ENCODE results near the gene NKD2.

NKD2 gene

DNA sequence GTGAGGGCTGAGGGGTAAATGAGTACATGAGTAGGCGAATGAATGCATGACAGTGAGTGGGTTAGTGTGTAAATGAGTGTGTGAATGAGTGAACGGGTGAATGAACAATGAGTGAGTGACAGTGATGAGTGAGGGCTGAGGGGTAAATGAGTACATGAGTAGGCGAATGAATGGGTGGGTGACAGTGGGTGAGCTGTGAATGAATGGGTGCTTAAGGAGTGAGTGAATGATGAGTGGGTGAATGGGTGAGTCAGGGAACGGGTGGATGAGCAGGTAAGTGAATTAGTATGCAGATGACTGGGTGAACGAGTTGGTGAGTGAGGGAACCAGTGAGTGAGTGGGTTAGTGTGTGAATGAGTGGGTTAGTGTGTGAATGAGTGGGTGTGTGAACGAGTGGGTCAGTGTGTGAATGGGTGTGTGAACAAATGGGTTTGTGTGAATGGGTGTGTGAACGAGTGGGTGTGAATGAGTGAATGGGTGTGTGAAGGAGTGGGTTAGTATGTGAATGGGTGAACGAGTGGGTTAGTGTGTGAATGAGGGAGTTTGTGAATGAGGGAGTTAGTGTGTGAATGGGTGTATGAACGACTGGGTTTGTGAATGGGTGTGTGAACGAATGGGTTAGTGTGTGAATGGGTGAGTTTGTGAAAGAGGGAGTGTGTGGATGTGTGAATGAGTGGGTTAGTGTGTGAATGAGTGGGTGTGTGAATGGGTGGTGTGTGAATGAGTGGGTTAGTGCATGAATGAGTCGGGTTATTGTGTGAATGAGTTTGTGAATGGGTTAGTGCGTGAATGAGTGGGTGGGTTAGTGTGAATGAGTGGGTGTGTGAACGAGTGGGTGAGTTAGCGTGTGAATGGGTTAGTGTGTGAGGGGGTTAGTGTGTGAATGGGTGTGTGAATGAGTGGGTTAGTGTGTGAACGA lies 32.9 kb downstream of the NKD2 start:
- peaks cover 4% of the 10 kb centered on the region; the same call in 1 of the 2 replicates for H3K27me3 ChIP-seq (ENCODE audit: insufficient read depth, low read length)
- H3K9me2 ChIP-seq (ENCODE audit: low read depth, low read length) = no peaks in the 10 kb centered on the region
- no peaks in the 10 kb centered on the region for H3F3A ChIP-seq (ENCODE audit: insufficient read depth, low read length)
- no peak overlapping the region for H3K9ac ChIP-seq (ENCODE audit: low read length)
- H3K9me3 ChIP-seq (ENCODE audit: low read length) = no peaks in the 10 kb centered on the region
- no peak overlapping the region for H3K4me2 ChIP-seq (ENCODE audit: low read length)
- H3K4me3 ChIP-seq (ENCODE audit: low read depth, low read length, poor library complexity, severe bottlenecking) = no peak overlapping the region
- no peaks in the 10 kb centered on the region for H3K36me3 ChIP-seq (ENCODE audit: insufficient read depth, low read length)
- H3K4me1 ChIP-seq (ENCODE audit: insufficient read depth, low read length, severe bottlenecking) = no peaks in the 10 kb centered on the region
- TF ChIP-seq, protein P1, sequence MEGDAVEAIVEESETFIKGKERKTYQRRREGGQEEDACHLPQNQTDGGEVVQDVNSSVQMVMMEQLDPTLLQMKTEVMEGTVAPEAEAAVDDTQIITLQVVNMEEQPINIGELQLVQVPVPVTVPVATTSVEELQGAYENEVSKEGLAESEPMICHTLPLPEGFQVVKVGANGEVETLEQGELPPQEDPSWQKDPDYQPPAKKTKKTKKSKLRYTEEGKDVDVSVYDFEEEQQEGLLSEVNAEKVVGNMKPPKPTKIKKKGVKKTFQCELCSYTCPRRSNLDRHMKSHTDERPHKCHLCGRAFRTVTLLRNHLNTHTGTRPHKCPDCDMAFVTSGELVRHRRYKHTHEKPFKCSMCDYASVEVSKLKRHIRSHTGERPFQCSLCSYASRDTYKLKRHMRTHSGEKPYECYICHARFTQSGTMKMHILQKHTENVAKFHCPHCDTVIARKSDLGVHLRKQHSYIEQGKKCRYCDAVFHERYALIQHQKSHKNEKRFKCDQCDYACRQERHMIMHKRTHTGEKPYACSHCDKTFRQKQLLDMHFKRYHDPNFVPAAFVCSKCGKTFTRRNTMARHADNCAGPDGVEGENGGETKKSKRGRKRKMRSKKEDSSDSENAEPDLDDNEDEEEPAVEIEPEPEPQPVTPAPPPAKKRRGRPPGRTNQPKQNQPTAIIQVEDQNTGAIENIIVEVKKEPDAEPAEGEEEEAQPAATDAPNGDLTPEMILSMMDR (IDR thresholded peaks at IDR 0.05; ENCODE audit: low read length) = no peak
- no peak for TF ChIP-seq EZH2 (IDR thresholded peaks at IDR 0.05; ENCODE audit: borderline replicate concordance, low read length)
- H3K79me2 ChIP-seq (ENCODE audit: insufficient read depth, low read length) = no peaks in the 10 kb centered on the region
- H2AFZ ChIP-seq (ENCODE audit: low read length) = no peak overlapping the region
- no peak overlapping the region for H3K27ac ChIP-seq (ENCODE audit: low read depth, low read length, poor library complexity, severe bottlenecking)
- no peaks in the 10 kb centered on the region for H4K20me1 ChIP-seq (ENCODE audit: insufficient read depth, low read length)

DNA sequence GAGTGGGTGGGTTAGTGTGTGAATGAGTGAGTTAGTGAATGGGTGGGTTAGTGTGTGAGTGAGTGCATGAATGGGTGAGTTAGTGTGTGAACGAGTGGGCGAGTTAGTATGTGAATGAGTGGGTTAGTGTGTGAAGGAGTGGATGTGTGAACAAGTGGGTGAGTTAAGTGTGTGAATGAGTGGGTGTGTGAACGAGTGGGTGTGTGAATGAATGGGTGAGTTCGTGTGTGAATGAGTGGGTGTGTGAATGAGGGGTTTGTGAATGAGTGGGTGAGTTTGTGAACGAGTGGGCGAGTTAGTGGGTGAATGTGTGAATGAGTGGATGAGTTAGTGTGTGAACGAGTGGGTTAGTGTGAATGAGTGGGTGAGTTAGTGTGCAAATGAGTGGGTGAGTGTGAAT lies 34.0 kb downstream of the NKD2 start:
- Histone ChIP-seq H3K36me3 (ENCODE audit: insufficient read depth, low read length) (no peaks in the 10 kb centered on the region), H4K20me1 (ENCODE audit: insufficient read depth, low read length) (no peaks in the 10 kb centered on the region), H3K79me2 (ENCODE audit: insufficient read depth, low read length) (no peaks in the 10 kb centered on the region), H3K4me2 (ENCODE audit: low read length) (no peak overlapping the region), H3F3A (ENCODE audit: insufficient read depth, low read length) (no peaks in the 10 kb centered on the region), H3K9me2 (ENCODE audit: low read depth, low read length) (no peaks in the 10 kb centered on the region), H3K4me1 (ENCODE audit: insufficient read depth, low read length, severe bottlenecking) (no peaks in the 10 kb centered on the region), H3K9ac (ENCODE audit: low read length) (no peak overlapping the region), H2AFZ (ENCODE audit: low read length) (no peak overlapping the region), H3K4me3 (ENCODE audit: low read depth, low read length, poor library complexity, severe bottlenecking) (no peak overlapping the region), H3K9me3 (ENCODE audit: low read length) (no peaks in the 10 kb centered on the region), H3K27ac (ENCODE audit: low read depth, low read length, poor library complexity, severe bottlenecking) (no peak overlapping the region), H3K27me3 (ENCODE audit: insufficient read depth, low read length) (peaks cover 4% of the 10 kb centered on the region; the same call in 1 of the 2 replicates)
- TF ChIP-seq, protein P1 (IDR thresholded peaks at IDR 0.05; ENCODE audit: low read length) = no peak
- TF ChIP-seq EZH2 (IDR thresholded peaks at IDR 0.05; ENCODE audit: borderline replicate concordance, low read length) = no peak

DNA sequence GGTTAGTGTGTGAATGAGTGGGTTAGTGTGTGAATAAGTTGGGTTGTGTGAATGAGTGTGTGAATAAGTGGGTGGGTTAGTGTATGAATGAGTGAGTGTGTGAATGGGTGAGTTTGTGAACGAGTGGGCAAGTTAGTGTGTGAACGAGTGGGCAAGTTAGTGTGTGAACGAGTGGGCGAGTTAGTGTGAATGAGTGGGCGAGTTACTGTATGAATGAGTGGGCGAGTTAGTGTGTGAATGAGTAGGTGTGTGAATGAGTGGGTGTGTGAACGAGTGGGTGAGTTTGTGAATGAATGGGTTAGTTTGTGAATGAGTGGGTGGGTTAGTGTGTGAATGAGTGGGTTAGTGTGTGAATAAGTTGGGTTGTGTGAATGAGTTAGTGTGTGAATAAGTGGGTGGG lies 34.7 kb downstream of the NKD2 start:
- no peak overlapping the region for H2AFZ ChIP-seq (ENCODE audit: low read length)
- no peaks in the 10 kb centered on the region for H3K9me3 ChIP-seq (ENCODE audit: low read length)
- H3K4me3 ChIP-seq (ENCODE audit: low read depth, low read length, poor library complexity, severe bottlenecking) = no peak overlapping the region
- H3K9ac ChIP-seq (ENCODE audit: low read length) = no peak overlapping the region
- no peaks in the 10 kb centered on the region for H3K4me1 ChIP-seq (ENCODE audit: insufficient read depth, low read length, severe bottlenecking)
- no peaks in the 10 kb centered on the region for H4K20me1 ChIP-seq (ENCODE audit: insufficient read depth, low read length)
- H3K36me3 ChIP-seq (ENCODE audit: insufficient read depth, low read length) = no peaks in the 10 kb centered on the region
- peaks cover 4% of the 10 kb centered on the region; the same call in 1 of the 2 replicates for H3K27me3 ChIP-seq (ENCODE audit: insufficient read depth, low read length)
- no peak overlapping the region for H3K4me2 ChIP-seq (ENCODE audit: low read length)
- H3K79me2 ChIP-seq (ENCODE audit: insufficient read depth, low read length) = no peaks in the 10 kb centered on the region
- TF ChIP-seq EZH2 (IDR thresholded peaks at IDR 0.05; ENCODE audit: borderline replicate concordance, low read length) = no peak
- TF ChIP-seq, protein P1 (IDR thresholded peaks at IDR 0.05; ENCODE audit: low read length) = no peak
- no peaks in the 10 kb centered on the region for H3K9me2 ChIP-seq (ENCODE audit: low read depth, low read length)
- no peak overlapping the region for H3K27ac ChIP-seq (ENCODE audit: low read depth, low read length, poor library complexity, severe bottlenecking)
- H3F3A ChIP-seq (ENCODE audit: insufficient read depth, low read length) = no peaks in the 10 kb centered on the region

Data from OCI-LY1 (cell line).